IgD-negative memory B cell (primary cell): ENCODE data around the gene WDFY3. TPM values are rescaled to one million over a fixed set of nuclear protein-coding genes. Genes with fewer than 3 reads are reported as not detected.

Source experiments
- H3K27ac Mint-ChIP-seq, 3 donors: one replicate each; pipeline ENCODE4 v1.8.0; 2020 to 2022; ENCODE audit warnings: mild to moderate bottlenecking in 3 of 3, mixed read lengths in 3 of 3, moderate library complexity in 1 of 3
- H3K27me3 Mint-ChIP-seq: one replicate; pipeline ENCODE4 v1.8.0; 2021; ENCODE audit warnings: mixed read lengths
- H3K36me3 Mint-ChIP-seq: one replicate; pipeline ENCODE4 v1.8.0; 2020; ENCODE audit warnings: mild to moderate bottlenecking, mixed read lengths
- H3K4me1 Mint-ChIP-seq, 3 donors: one replicate each; pipeline ENCODE4 v1.8.0; 2020 to 2022; ENCODE audit warnings: mixed read lengths in 3 of 3, mild to moderate bottlenecking in 1 of 3
- H3K4me3 Mint-ChIP-seq, 4 donors: one replicate each; pipeline ENCODE4 v1.8.0; 2020 to 2022; ENCODE audit warnings: mild to moderate bottlenecking in 4 of 4, mixed read lengths in 4 of 4, moderate library complexity in 3 of 4
- H3K9me3 Mint-ChIP-seq, 3 donors: one replicate each; pipeline ENCODE4 v1.8.0; 2020 to 2021; ENCODE audit warnings: mixed read lengths in 3 of 3, mild to moderate bottlenecking in 1 of 3
- polyA plus RNA-seq: library from polyadenylated mRNA; unstranded; fragments of 300-500 nt; fragmentation: Illumina TruSeq; gene quantifications from one replicate; pipeline ENCODE4 v1.2.3, GENCODE V29; 2021

Gene WDFY3
- polyA plus RNA-seq = not detected

- Mint-ChIP-seq H3K27me3 (peaks cover 29% of the 10 kb centered on the region), H3K4me1 (peaks cover 4 to 10% (median 6%) of the 10 kb centered on the region in 3 donors), H3K4me3 (peak within 1 kb of the TSS; percentile 52 to 96 (median 83)), H3K9me3 (peaks cover 0 to 2% (median 0%) of the 10 kb centered on the region in 3 donors), H3K36me3 (no peaks in the 10 kb centered on the region), H3K27ac (peak within 1 kb of the TSS in 1 of 3 donors; percentile 22)
Measured at GRCh38 chr4:84966382-84967242, at the start of gene WDFY3. Gene WDFY3, minus strand, starts transcription at chr4:84966690. Its CDS starts 106,099 bp downstream, at chr4:84860591.

- Mint-ChIP-seq H3K4me3 (no peak overlapping the region), H3K9me3 (peaks cover 0 to 4% (median 3%) of the 10 kb centered on the region in 3 donors), H3K27me3 (no peaks in the 10 kb centered on the region), H3K4me1 (no peaks in the 10 kb centered on the region), H3K36me3 (no peaks in the 10 kb centered on the region), H3K27ac (no peak overlapping the region)
Measured at GRCh38 chr4:85005865-85006377, 39.4 kb upstream of the WDFY3 start.

- no peak overlapping the region for H3K27ac Mint-ChIP-seq
- H3K4me3 Mint-ChIP-seq = no peak overlapping the region
- peaks cover 0 to 2% (median 0%) of the 10 kb centered on the region in 3 donors for H3K4me1 Mint-ChIP-seq
- peaks cover 0 to 3% (median 0%) of the 10 kb centered on the region in 3 donors for H3K9me3 Mint-ChIP-seq
- no peaks in the 10 kb centered on the region for H3K27me3 Mint-ChIP-seq
- no peaks in the 10 kb centered on the region for H3K36me3 Mint-ChIP-seq
Measured at GRCh38 chr4:85000343-85000742, 33.9 kb upstream of the WDFY3 start.

- peaks cover 0 to under 1% (median 0%) of the 10 kb centered on the region in 3 donors for H3K9me3 Mint-ChIP-seq
- H3K27me3 Mint-ChIP-seq = no peaks in the 10 kb centered on the region
- no peaks in the 10 kb centered on the region for H3K36me3 Mint-ChIP-seq
- H3K4me1 Mint-ChIP-seq = peaks cover 0 to 2% (median 0%) of the 10 kb centered on the region in 3 donors
- peak overlapping the region in 1 of 4 donors; percentile 65 for H3K4me3 Mint-ChIP-seq
- H3K27ac Mint-ChIP-seq = no peak overlapping the region
Measured at GRCh38 chr4:84995386-84995785, 28.9 kb upstream of the WDFY3 start.

GRCh38 chr4:84994280-84994679 is 27.8 kb upstream of the WDFY3 start:
- Mint-ChIP-seq H3K9me3 (peaks cover 0 to 3% (median 0%) of the 10 kb centered on the region in 3 donors), H3K36me3 (no peaks in the 10 kb centered on the region), H3K27ac (no peak overlapping the region), H3K4me3 (no peak overlapping the region), H3K4me1 (peaks cover 0 to 2% (median 0%) of the 10 kb centered on the region in 3 donors), H3K27me3 (peaks cover 2% of the 10 kb centered on the region)

- Mint-ChIP-seq H3K36me3 (no peaks in the 10 kb centered on the region), H3K4me1 (no peaks in the 10 kb centered on the region), H3K4me3 (no peak overlapping the region), H3K9me3 (peaks cover 0 to 3% (median 3%) of the 10 kb centered on the region in 3 donors), H3K27me3 (peaks cover 9% of the 10 kb centered on the region), H3K27ac (no peak overlapping the region)
Measured at GRCh38 chr4:84985952-84986351, 19.5 kb upstream of the WDFY3 start.

- Mint-ChIP-seq H3K9me3 (peaks cover 0 to 4% (median 0%) of the 10 kb centered on the region in 3 donors), H3K4me3 (no peak overlapping the region), H3K27ac (no peak overlapping the region), H3K27me3 (peaks cover 1% of the 10 kb centered on the region), H3K4me1 (no peaks in the 10 kb centered on the region), H3K36me3 (no peaks in the 10 kb centered on the region)
Measured at GRCh38 chr4:84977396-84977795, 10.9 kb upstream of the WDFY3 start.

- Mint-ChIP-seq H3K36me3 (no peaks in the 10 kb centered on the region), H3K9me3 (no peaks in the 10 kb centered on the region), H3K27ac (no peak overlapping the region), H3K27me3 (peaks cover 4% of the 10 kb centered on the region), H3K4me1 (no peaks in the 10 kb centered on the region), H3K4me3 (no peak overlapping the region)
Measured at GRCh38 chr4:84973856-84974255, 7.4 kb upstream of the WDFY3 start.

- Mint-ChIP-seq H3K27ac (no peak overlapping the region), H3K4me1 (peaks cover 0 to 5% (median 3%) of the 10 kb centered on the region in 3 donors), H3K9me3 (no peaks in the 10 kb centered on the region), H3K36me3 (no peaks in the 10 kb centered on the region), H3K4me3 (no peak overlapping the region), H3K27me3 (peaks cover 13% of the 10 kb centered on the region)
Measured at GRCh38 chr4:84971319-84971932, 4.9 kb upstream of the WDFY3 start.

GRCh38 chr4:84968925-84969324 is 2.4 kb upstream of the WDFY3 start:
- Mint-ChIP-seq H3K36me3 (no peaks in the 10 kb centered on the region), H3K4me1 (peaks cover 4 to 10% (median 6%) of the 10 kb centered on the region in 3 donors), H3K27ac (no peak overlapping the region), H3K4me3 (no peak overlapping the region), H3K27me3 (peaks cover 24% of the 10 kb centered on the region), H3K9me3 (peaks cover 0 to 2% (median 0%) of the 10 kb centered on the region in 3 donors)

- peaks cover 4 to 10% (median 6%) of the 10 kb centered on the region in 3 donors for H3K4me1 Mint-ChIP-seq
- peaks cover 29% of the 10 kb centered on the region for H3K27me3 Mint-ChIP-seq
- H3K36me3 Mint-ChIP-seq = no peaks in the 10 kb centered on the region
- H3K9me3 Mint-ChIP-seq = peaks cover 0 to 2% (median 0%) of the 10 kb centered on the region in 3 donors
- H3K27ac Mint-ChIP-seq = peak overlapping the region in 1 of 3 donors; percentile 22
- peak overlapping the region; percentile 3 to 88 (median 77) for H3K4me3 Mint-ChIP-seq
Measured at GRCh38 chr4:84967243-84967690, 777 bp upstream of the WDFY3 start.

- H3K36me3 Mint-ChIP-seq = no peaks in the 10 kb centered on the region
- H3K27ac Mint-ChIP-seq = no peak overlapping the region
- H3K27me3 Mint-ChIP-seq = peaks cover 30% of the 10 kb centered on the region
- peaks cover 0 to 2% (median 0%) of the 10 kb centered on the region in 3 donors for H3K9me3 Mint-ChIP-seq
- peaks cover 4 to 10% (median 6%) of the 10 kb centered on the region in 3 donors for H3K4me1 Mint-ChIP-seq
- H3K4me3 Mint-ChIP-seq = peak overlapping the region; percentile 52 to 84 (median 68)
Measured at GRCh38 chr4:84965553-84966381, 723 bp downstream of the WDFY3 start.

- Mint-ChIP-seq H3K4me1 (peaks cover 4 to 10% (median 6%) of the 10 kb centered on the region in 3 donors), H3K27ac (no peak overlapping the region), H3K36me3 (no peaks in the 10 kb centered on the region), H3K4me3 (peak overlapping the region; percentile 52 to 84 (median 68)), H3K9me3 (peaks cover 0 to 3% (median 2%) of the 10 kb centered on the region in 3 donors), H3K27me3 (peaks cover 32% of the 10 kb centered on the region)
Measured at GRCh38 chr4:84964995-84965552, 1.4 kb downstream of the WDFY3 start.

- Mint-ChIP-seq H3K4me3 (no peak overlapping the region), H3K9me3 (peaks cover 0 to 3% (median 2%) of the 10 kb centered on the region in 3 donors), H3K36me3 (no peaks in the 10 kb centered on the region), H3K4me1 (peaks cover 4 to 8% (median 6%) of the 10 kb centered on the region in 3 donors), H3K27me3 (peaks cover 28% of the 10 kb centered on the region), H3K27ac (no peak overlapping the region)
Measured at GRCh38 chr4:84962102-84962501, 4.4 kb downstream of the WDFY3 start.
